HuH-7.5 (cell line): ENCODE measurements around the gene FAM90A26.
"Not testable (repeated sequence)": the region's sequence is repeated elsewhere in the genome, so short reads cannot be mapped to it uniquely, and the experiment has no call there.

Source experiments
- DNase-seq: peaks from one replicate; pipeline ENCODE4 v3.0.0; 2011; ENCODE audit warnings: low spot score

The FAM90A26 gene, protein sequence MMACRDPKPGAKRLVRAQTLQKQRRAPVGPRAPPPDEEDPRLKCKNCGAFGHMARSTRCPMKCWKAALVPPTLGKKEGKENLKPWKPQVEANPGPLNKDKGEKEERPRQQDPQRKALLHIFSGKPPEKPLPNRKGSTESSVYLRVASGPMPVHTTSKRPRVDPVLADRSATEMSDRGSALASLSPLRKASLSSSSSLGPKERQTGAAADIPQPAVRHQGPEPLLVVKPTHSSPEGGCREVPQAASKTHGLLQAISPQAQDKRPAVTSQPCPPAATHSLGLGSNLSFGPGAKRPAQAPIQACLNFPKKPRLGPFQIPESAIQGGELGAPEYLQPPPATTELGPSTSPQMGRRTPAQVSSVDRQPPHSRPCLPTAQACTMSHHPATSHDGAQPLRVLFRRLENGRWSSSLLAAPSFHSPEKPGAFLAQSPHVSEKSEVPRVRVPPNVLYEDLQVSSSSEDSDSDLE

DNA sequence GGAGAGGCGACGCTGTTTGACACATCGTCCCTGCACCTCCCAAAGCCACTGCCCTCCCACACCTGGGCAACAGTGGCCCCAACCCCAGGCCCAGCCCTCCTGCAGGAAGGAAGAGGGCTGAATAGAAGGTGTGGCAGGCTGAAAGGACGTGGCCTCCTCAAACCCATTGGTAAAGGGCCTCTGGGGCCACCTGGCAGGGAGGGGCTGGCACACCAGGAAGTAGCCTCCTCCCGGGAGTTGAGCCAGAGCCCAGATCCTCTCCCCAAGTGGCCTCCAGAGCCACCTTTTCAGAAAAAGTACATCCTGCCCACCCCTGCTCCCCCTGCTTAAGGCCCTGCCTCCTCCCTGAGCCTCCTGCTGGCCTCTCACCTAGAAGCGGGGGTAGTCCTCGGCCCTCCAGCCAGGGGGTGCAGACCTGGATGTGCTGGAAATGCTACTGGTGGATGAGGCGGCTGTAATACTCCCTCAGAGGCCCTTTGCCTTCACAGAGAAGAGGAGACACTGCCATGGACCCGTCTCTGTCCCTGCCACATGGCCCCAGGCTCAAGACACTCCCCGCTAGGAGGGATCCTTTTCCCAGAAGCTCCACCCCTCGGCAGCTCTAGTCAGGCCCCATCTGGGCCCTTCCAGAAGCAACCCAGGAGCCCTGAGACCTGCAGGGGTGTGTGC is at the start of gene FAM90A26:
Gene FAM90A26, plus strand, starts transcription at position 619 of the 669 bp plus-strand sequence. CDS start 2,764 bp downstream, outside the sequence.
- DNase-seq = not testable (repeated sequence)

DNA sequence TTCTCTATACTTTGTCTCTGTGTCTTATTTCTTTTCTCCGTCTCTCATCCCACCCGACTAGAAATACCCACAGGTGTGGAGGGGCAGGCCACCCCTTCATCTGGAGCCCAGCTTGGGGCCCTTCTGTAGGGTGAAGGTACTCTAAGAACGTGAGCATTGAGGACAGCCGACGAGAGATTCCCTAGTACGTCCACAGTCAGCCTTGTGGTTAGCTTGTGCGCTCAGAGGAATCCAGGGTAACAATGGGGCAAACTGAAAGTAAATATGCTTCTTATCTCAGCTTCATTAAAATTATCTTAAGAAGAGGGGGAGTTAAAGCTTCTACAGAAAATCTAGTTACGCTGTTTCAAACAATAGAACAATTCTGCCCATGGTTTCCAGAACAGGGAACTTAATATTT is 47.5 kb upstream of the FAM90A26 start:
- DNase-seq = not testable (repeated sequence)

DNA sequence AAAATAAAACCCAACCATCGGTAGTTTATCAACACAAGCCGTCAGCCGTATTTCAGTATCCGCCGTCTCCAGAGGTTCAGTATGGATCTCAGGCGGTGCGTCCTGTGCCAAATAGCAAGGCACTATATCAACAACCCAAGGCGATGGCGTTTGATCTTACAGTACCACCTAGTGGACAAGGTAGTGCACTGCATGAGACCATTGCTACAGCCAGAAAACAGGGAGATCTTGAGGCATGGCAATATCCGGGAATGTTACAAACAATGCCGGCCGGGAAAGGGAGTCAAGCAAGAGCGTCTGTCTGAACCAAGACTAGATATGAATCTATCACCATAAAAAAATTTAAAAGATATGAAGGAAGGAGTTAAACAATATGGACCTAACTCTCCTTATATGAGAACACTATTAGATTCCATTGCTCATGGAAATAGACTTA is 46.6 kb upstream of the FAM90A26 start:
- not testable (repeated sequence) for DNase-seq

DNA sequence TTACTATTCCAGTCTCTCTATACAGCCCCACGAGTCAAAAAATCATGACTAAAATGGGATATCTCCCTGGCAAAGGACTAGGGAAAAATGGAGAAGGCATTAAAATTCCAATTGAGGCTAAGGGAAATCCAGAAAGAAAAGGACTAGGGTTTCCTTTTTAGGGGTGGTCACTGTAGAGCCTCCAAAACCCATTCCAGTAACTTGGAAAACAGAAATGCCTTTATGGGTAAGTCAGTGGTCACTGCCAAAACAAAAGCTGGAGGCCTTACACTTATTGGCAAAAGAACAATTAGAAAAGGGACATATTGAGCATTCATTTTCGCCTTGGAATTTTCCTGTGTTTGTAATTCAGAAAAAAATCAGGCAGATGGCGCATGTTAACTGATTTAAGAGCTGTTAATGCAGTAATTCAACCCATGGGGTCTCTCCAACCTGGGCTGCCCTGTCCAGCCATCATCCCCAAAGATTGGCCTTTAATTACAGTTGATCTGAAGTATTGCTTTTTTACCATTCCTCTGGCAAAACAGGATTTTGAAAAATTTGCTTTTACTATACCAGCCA is 44.5 kb upstream of the FAM90A26 start:
- not testable (repeated sequence) for DNase-seq

DNA sequence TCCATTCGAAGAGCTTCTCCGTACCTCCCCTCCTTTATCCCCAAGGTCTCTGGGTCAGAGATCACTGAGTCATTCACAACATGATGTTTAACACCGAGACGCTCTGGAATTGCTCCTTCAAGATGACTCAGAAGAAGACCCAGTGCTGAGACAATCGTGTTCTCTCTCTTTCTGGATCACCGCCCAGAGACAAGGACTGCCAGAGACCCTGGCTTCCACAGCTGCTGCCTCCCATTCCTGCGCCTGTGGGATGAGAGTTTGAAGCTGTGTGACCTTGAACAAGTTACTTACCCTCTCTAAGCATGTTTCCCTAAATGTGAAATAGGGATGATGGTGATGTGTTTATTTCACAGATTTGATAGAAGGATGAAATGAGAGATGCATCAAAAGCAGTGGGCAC is 38.8 kb upstream of the FAM90A26 start:
- DNase-seq = not testable (repeated sequence)

DNA sequence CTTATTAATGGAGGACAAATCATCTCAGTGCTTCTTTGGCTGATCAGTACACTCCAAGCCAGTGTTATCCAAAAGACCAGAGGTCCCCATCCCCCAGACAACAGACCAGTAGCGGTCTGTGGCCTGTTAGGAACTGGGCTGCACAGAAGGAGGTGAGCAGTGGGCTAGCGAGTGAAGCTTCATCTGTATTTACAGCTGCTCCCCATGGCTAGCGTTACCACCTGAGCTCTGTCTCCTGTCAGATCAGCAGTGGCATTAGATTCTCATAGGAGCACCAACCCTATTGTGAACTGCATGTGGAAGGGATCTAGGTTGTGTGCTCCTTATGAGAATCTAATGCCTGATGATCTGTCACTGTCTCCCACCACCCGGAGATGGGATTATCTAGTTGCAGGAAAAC is 37.4 kb upstream of the FAM90A26 start:
- not testable (repeated sequence) for DNase-seq

DNA sequence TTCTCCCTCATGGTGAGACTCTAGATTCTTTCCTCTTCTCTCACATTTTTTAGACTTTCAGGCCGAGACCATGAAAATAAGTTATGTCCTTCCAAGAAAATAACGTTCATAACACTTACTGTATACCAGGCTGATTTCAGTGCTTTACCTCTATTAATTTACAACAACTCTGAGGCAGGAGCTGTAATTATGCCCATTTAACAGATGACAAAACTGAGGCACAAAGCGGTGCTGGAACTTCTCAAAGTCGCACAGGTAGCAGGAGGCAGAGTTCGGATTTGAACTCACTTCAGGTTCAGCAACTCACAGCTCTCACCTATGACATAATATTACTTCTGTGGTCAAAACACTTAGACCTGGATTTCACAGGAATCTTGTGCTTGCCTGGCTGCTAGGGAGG is 36.2 kb upstream of the FAM90A26 start:
- DNase-seq = not testable (repeated sequence)

DNA sequence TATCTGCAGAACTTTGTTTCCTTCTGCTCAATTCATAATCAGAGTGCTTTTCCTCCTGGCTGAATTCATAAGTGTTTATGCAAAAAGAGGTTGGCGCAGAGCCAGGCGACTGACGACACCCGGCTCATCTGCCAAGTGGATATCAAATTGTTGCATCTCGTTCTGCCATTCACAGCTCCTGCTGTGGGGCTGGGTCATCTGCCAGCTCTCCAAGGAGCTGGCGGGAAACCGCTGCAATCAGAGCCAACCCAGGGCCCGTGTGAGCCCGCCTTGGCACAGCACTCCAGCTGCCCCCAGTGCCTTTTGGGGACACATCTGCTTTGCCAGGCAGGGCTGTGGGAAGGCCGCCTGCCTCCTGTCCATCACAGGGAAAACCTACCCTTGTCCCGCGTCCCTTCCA is 35.7 kb upstream of the FAM90A26 start:
- not testable (repeated sequence) for DNase-seq

DNA sequence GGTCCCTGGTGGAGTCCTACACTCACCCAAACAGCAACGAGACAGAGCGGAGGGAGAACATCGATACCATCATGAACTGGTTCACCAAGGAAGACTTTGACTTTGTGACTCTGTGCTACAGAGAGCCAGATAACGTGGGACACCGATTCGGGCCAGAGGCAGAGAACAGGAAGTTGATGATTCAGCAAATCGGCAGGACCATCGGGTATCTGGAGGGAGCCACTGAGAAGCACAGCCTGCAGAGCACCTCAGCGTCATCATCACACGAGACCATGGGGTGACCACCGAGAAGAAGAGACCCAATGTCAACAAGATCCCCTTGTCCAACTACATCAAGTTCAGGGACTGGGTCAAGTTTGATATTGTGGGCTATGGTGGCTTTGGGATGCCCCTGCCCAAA is 29.2 kb upstream of the FAM90A26 start:
- not testable (repeated sequence) for DNase-seq

DNA sequence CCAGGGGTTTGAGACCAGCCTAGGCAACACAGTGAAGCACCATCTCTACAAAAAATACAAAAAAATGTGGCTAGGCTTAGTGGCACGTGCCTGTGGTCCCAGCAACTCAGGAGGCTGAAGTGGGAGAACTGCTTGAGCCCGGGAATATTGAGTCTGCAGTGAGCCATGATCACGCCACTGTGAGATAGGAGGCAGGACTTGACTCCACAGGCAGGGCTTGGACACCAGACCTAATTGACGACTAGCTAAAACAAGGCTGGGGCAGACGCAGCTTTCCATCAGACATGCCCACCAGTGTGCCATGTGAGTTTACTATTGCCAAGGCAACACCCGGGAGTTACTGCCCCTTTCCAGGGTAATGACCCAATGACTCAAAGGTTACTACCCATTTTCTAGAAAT is 27.4 kb upstream of the FAM90A26 start:
- DNase-seq = not testable (repeated sequence)

DNA sequence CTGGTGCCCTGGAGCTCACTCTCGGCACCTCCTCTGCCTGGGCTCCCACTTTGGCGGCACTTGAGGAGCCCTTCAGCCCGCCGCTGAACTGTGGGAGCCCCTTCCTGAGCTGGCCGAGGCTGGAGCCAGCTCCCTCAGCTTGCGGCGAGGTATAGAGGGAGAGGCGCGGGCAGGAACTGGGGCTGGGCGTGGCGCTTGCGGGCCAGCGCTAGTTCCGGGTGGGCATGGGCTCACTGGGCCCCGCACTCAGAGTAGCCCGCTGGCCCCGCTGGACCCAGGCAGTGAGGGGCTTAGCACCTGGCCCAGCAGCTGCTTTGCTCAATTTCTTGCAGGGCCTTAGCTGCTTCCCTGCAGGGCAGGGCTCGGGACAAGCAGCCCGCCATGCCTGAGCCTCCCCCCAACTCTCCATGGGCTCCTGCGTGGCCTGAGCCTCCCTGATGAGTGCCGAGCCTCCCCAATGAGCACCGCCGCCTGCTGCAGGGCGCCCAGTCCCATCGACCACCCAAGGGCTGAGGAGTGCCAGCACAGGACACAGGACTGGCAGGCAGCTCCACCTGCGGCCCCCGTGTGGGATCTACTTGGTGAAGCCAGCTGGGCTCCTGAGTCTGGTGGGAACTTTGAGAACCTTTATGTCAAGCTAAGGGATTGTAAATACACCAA is 26.7 kb upstream of the FAM90A26 start:
- no peak for DNase-seq

DNA sequence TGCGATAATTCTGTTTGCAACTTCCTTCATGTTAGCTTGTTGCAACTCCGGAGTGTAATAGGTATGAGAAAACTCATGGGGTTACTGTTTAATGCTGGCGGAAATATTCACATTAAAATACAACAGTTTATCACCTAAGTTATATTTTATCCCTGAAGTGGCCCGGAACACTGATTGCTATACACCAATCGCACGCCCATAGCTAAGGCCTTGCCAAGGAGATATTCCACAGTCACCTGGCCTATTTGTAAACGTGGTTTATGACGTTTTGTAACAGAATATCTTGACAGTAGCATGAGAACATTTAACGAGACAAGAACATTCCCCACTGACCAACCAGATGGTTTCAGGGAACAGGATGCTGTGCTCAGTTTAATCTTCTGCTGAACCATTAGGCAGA is 23.2 kb upstream of the FAM90A26 start:
- no peak for DNase-seq

DNA sequence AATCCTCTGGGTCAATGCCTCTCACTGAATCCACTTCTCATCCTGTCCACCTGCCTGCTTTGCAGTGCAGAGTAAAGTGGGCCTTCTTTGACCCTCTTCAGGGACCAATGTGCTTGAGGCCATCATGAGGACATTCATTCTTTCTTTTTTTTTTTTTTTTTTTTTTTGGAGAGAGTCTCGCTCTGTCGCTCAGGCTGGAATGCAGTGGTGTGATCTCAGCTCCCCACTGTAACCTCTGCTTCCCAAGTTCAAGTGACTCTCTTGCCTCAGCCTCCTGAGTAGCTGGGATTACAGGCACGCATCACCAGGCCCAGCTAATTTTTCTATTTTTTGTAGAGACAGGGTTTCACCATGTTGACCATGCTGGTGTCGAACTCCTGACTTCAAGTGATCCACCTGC is 22.8 kb upstream of the FAM90A26 start:
- DNase-seq = not testable (repeated sequence)

DNA sequence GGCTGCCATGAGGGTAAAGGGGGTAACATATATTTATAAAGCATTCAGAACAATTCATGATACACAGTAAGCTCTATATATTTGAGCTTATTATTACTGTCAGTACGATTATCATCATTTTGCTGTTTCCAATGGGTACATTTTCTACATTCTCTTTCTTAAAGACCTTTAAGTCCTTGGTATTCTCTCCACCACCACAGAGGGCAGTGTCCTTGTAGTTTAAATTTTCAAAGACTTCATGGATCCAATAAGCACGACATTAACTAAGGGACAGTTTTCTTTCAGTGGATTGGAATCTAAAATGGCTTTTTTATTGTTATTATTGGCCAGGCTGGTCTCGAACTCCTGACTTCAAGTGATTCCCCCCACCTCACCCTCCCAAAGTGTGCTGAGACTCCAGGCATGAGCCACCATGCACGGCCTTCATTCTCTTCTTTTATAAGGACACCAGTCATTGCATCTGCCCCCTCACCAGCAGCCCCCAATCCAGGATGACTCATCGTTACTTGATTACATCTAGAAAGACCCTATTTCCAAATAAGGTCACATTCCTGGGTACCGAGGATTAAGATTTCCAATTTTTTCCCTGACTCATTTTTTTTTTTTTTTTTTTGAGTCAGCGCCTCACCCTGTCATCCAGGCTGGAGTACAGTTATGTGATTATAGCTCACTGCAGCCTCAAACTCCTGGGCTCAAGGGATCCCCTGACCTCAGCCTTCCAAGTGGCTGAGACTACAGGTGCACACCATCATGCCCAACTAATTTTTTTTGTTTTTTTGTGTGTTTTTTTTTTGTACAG is 21.4 kb upstream of the FAM90A26 start:
- DNase-seq = not testable (repeated sequence)

DNA sequence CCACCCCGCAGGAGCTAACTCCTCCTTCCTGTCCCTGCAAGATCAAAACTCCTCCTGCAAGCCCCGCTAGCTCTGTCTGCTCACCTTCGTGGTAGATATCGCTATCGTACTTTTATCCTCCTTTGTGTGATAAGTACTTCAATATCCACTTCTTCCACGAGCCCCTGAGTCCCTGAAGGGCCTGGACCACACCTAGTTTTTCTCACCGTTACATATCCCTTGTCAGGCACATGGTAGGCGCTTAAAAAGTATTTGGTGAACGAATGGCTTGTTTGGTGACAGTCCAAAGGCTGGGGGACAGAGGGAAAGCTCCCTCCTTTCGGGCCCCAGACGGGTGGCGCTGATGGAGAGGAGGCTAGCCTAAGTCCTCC is 18.4 kb upstream of the FAM90A26 start:
- DNase-seq = not testable (repeated sequence)

DNA sequence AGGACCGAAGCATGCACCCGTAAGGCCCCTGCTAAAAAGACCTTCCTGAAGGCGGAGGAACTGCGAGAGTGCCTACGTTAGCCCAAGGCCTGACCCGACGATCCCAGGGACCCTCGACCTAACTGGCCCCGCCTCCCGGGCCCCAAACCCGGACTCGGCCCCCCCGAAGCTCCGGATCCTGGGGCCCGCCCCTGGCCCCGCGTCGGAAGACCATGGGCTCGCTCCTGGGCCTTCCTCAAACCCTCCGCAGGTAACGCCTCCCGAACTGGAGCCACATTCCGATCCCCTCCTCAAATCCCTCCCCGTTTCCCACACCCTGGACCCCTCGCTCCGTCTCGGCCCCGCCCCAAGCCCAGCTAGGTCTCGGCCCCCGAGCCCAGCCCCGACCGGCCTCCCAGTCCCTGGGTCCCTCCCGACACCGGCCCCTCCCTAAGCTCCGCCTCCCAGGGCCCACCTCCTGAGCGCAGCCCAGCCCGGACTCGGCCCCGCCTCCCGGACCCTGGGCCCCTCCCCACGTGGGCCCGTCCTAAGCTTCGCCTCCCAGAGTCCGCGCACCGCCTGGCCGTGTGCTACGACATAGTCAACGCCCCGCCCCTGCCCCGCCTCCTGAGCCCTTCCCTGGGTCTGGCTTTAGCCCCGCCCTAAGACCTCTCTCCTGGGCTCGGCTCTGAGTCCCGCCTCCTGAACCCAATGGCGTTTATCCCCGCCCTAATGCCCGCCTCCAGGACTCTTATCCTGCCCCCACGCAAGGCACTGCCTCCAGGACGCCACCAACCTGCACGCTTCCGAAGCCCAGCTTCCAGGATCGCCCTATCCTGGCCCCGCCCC is 17.8 kb upstream of the FAM90A26 start:
- DNase-seq = not testable (repeated sequence)

DNA sequence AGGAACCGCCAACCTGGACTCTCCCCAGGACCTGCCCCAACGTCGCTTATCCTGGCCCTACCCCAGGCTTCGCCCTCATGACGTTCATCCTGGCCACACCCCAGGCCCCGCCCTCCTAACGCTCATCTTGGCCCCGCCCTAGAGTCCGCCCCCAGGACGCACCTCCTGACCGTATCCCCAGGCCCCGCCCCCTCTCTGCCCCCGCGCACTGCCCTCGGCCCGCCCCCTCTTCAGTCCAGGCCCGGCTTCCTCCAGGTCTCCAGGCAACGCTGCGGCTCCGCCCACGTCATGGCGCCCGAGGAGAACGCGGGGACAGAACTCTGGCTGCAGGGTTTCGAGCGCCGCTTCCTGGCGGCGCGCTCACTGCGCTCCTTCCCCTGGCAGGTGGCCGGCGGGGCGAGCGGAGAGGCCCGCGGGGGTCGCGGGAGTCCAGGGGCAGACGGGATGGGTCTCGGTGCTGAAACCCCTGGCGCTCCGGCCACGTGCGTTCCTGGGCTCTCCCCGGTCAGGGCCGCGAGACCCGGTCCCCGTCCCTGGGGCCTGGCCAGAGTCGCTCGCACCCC is 17.1 kb upstream of the FAM90A26 start:
- not testable (repeated sequence) for DNase-seq

DNA sequence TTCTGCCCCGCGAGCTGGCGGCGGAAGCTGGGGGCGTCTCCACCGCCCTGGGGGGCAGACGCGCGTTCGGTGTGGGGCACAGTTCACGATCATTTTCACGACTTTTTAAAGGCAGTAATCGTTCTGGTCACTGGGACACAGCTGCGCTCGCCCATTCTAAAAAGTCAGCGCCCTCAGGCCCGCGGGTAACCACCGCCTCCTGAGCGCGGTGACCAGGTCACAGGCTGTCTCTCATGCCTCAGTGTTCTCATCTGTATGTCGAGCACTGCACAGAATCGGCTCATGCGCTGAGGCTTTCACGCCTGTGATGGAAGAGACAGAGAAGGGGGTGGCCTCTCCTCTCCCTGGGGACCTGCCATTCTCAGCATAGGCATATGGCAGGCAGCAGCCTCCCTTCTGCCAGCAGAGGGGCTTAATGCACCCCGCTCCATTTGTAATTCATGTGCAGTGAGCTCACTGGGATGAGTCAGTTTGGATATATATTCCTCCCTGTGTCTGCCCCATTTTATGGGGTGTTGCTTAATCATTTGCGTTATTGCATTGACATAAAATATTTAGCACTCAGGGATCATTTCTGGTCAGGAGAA is 16.5 kb upstream of the FAM90A26 start:
- DNase-seq = not testable (repeated sequence)

DNA sequence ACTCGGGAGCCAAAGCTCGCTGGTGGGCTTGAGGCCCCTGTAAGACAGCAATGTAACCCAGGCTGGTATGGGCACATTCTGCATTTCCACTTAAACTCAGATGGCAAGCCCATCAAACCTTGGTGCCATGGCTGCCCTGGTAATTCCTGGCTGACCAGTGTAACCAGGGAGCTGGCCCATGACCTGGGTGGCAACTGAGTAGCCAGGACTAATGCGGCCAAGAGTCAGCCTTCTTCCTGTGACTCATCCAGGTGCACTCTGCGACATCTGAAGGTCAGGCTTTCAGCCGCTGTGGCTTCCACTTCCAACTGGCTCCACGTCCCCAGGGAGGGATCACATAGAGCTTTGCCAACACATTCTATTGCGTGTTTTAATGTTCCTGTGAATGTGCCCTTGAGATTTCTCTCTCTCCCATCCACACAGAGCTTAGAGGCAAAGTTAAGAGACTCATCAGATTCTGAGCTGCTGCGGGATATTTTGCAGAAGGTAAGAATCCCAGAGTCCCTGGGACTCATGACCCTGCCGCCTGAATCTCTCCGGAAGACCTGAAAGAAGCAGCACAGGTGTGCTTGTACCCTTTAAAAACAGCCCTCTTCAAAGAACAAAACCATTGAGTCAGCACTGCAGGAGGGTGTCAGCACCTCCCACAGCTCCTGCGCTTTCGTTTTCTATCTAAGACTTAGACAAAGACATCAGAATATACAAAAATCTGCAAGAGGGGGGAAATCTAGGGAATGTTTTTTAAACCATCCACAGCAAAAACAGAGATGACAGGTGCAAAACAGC is 14.9 kb upstream of the FAM90A26 start:
- DNase-seq = not testable (repeated sequence)
